GM19452 (cell line): Measurements from ENCODE around the gene TBC1D14.

Experiments used
- ATAC-seq: cut with Tn5 transposase; IDR thresholded peaks from one replicate; pipeline ENCODE4 v1.9.1; 2021; ENCODE audit not compliant: unreplicated experiment

Gene TBC1D14

GRCh38 chr4:7016512-7016911, 106.9 kb downstream of the TBC1D14 start:
- ATAC-seq = no peak

DNA sequence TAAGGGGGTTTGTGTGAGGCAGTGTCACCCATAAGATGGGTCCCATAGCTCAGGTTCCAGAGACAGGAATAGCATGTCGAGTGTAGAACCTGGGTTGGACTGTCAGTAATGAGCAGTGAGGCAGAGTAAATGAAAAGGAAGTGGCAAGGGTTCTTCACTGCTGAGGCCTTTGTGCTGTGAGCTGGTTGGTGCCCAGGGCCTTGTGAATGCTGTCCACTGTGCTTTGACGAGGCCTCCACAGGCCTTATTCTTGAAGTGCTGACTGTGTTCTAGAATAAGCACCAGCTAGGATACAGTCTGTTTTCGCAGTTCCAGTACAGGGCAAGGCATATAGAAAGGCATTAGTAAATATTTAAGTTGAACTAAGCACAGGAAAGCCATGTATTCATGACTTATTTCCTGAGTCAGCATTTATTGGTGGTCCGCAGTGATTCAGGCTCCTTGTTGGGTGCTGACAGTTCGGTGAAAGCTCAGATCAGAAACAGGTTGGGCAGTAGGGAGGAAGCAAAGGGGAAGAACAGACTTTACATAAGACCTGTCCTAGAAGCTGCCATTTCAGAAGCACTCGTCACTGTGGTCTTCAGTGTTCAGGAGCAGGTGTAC, 107.9 kb downstream of the TBC1D14 start:
- ATAC-seq = no peak

DNA sequence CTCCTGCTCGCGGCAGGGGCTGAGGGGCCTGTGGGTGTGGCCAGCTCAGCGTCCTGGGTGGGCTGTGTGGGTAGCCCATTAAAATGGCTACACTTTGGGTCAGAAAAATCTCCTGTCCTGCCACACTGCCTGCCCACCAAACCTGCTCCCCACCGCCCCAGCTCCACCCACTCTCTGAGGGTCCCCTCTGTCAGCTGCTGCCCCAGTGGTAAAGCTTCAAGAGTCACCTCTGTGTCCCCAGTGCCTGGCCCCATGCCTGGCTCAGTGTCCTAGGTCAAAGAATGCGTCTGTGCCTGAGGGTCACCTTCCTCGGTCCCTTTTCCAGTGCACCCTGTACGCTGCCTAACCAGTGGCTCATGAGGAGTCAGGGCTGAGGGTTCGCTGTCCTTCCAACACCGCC, 108.7 kb downstream of the TBC1D14 start:
- ATAC-seq = no peak

GRCh38 chr4:7019367-7019766, 109.7 kb downstream of the TBC1D14 start:
- no peak for ATAC-seq

GRCh38 chr4:7020290-7020689, 110.7 kb downstream of the TBC1D14 start:
- ATAC-seq = no peak

GRCh38 chr4:7020856-7021255, 111.2 kb downstream of the TBC1D14 start:
- ATAC-seq = no peak

- no peak for ATAC-seq
These were observed 111.7 kb downstream of the TBC1D14 start for GRCh38 chr4:7021355-7021754.

DNA sequence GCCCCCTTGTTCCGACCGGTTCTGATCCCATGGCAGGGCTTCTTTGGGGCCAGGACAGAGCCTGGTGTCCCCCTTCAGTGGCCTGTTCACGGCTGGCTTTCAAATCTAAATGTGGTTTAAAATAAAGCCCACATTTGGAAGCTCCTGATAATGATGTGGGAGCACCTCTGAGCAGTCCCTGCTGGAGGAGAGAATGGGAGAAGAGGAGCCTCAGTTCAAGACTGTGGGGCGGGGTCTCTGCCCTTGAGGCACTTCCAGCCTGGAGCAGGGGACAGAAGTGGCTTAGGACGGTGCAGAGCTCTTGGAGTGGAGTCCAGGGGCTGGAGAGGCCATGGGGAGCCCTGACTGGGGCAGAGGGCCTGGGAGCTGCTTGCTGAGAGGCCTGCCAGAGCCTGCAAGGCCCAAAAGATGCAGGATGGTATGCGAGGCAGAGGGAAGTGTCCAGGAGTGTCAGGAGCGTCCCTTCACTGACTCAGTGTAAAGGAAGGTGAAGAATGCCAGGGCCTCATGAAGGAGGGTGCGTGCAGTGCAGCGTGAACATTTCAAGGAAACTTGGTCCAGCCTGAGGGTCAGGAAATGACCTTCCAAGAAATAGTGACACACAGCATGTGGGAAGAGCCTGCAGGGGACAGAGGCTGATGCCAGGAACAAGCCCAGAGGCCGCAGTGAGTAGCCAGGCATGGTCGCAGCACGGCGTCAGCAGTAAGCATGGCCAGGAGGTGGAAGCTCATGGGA, 112.5 kb downstream of the TBC1D14 start:
- no peak for ATAC-seq

DNA sequence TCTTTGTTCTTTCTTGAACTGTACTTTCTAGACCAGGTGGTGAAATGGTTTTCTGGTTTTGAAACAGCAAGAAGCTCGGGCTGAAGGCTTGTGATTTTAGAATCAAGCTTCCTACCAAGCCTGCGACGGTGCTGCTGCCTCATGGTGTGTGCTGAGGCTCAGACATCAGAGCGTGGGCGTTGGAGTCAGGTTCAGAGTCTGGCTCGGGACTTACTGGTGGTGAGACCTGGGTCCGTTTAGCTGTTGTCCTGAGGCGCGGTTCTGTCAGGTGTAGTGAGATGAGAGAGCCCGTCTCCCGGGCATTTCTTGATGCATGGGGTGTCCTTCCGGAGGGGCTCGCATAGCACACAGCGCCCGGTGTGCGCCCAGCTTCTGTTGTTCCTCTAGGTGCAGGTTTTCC, 113.9 kb downstream of the TBC1D14 start:
- no peak for ATAC-seq

- ATAC-seq = no peak
These were observed 114.3 kb downstream of the TBC1D14 start for GRCh38 chr4:7023901-7024300.

DNA sequence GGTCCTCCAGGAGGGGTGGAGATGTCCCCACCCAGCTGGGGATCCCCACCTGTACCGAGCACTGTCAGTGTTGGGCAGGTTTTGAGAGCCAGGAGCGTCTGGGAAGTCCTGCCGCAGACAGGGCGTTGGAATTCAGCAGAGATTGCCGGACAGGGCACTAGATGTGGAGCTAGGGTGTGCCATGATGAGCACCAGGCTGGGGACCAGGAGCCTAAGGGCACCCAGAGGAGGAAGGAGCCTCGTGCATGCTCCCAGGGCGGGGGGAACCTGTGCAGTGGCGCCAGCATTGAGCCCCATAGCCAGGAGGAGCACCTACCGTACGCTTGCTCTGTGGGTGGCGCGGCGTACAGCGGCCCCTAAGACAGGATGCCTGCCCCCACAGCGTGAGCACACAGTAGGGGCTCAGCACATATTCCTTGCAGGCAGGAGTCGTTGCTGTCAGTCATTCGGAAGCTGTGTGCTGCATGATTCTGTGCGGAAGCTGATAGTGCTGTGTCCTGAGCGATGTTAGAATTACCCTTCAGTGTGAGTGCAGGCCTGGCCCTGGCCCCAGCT, 114.8 kb downstream of the TBC1D14 start:
- ATAC-seq = no peak

GRCh38 chr4:7025040-7025602, 115.5 kb downstream of the TBC1D14 start:
- ATAC-seq = no peak

- ATAC-seq = no peak
These were observed 116.5 kb downstream of the TBC1D14 start for GRCh38 chr4:7026107-7026506.

DNA sequence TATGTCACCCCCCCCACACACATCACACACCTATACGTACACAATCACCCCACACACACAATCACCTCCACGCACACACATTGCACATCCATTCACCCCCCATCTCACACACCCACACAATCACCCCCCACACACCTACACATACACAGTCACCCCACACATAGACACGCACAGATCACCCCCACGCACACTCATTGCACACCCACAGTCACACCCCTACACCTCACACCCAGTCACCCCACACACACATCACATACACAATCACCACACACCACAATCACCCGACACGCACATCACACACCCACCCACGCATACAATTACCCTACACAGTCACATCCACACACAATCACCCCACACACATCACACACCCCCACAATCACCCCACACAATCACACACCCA, 117.7 kb downstream of the TBC1D14 start:
- no peak for ATAC-seq

GRCh38 chr4:7027913-7028312, 118.3 kb downstream of the TBC1D14 start:
- no peak for ATAC-seq

DNA sequence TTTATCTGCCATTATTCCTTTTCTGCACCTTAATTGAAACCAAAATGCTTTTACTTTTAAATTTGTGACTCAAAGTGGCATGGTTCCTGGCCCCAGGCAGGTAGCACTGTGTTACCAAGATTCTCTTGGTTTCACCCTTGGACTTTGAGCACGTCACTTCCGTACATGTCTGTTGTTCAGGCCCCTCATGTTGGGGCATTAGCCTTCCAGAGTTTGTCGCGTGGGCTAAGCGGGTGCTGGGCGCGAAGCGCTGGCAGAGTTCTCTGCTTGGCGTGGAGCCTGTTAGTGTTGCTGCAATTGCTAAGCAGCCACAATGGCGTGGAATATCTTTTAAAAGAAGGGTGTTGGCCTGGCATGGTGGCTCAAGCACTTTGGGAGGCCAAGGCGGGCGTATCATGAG, 119.6 kb downstream of the TBC1D14 start:
- ATAC-seq = no peak

- ATAC-seq = no peak
These were observed 120.3 kb downstream of the TBC1D14 start for GRCh38 chr4:7029921-7030320.

GRCh38 chr4:7030856-7031255, 121.2 kb downstream of the TBC1D14 start:
- no peak for ATAC-seq

GRCh38 chr4:7031558-7032449, 122.2 kb downstream of the TBC1D14 start:
- ATAC-seq = no peak

GRCh38 chr4:7032596-7032995, 123.0 kb downstream of the TBC1D14 start:
- no peak for ATAC-seq
